ENCODE data around the gene EPM2A.

The EPM2A gene

DNA sequence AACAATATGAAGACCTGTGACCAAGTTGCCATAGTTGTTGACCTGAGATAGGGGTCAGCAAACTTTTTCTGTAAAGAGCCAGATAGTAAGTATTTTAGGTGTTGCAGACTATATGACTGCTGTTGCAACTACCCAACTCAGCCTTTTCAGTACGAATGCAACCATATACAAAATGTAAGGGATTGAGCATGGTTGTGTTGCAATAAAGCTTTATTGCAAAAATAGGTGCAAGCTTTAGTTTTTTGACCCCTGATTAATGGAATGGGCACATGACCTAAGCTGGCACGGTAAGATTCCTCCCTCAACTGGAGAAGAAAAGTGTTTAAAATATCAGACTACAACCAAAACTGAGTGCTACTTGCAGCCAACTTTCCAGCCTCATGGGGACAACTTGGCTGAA lies 17.3 kb upstream of the EPM2A start:
- no peaks in the 10 kb centered on the region for H3K27me3 ChIP-seq (ENCODE audit: control insufficient read depth, low read length)
- H3F3A ChIP-seq (ENCODE audit: control insufficient read depth, insufficient read depth): no peaks in the 10 kb centered on the region
- no peak overlapping the region for H3K4me2 ChIP-seq (ENCODE audit: low read length)
- no peak overlapping the region for H3K27ac ChIP-seq (ENCODE audit: low read depth, low read length)
- H3K9me2 ChIP-seq (replicated peaks; ENCODE audit: control insufficient read depth, low read length): no peaks in the 10 kb centered on the region
- no peaks in the 10 kb centered on the region for H3K4me1 ChIP-seq (ENCODE audit: control insufficient read depth, low read length)
- H3K4me3 ChIP-seq (ENCODE audit: low read length): no peak overlapping the region
- TF ChIP-seq, protein P1, sequence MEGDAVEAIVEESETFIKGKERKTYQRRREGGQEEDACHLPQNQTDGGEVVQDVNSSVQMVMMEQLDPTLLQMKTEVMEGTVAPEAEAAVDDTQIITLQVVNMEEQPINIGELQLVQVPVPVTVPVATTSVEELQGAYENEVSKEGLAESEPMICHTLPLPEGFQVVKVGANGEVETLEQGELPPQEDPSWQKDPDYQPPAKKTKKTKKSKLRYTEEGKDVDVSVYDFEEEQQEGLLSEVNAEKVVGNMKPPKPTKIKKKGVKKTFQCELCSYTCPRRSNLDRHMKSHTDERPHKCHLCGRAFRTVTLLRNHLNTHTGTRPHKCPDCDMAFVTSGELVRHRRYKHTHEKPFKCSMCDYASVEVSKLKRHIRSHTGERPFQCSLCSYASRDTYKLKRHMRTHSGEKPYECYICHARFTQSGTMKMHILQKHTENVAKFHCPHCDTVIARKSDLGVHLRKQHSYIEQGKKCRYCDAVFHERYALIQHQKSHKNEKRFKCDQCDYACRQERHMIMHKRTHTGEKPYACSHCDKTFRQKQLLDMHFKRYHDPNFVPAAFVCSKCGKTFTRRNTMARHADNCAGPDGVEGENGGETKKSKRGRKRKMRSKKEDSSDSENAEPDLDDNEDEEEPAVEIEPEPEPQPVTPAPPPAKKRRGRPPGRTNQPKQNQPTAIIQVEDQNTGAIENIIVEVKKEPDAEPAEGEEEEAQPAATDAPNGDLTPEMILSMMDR (IDR thresholded peaks at IDR 0.05; ENCODE audit: low read depth, low read length, poor library complexity, severe bottlenecking): no peak
- TF ChIP-seq EZH2phosphoT487 (IDR thresholded peaks at IDR 0.05; ENCODE audit: borderline replicate concordance, low read length): no peak
- no peaks in the 10 kb centered on the region for H4K20me1 ChIP-seq (ENCODE audit: control insufficient read depth, insufficient read depth, low read depth, low read length)
- H3K36me3 ChIP-seq (ENCODE audit: control insufficient read depth, low read length): no peaks in the 10 kb centered on the region
- no peaks in the 10 kb centered on the region for H3K79me2 ChIP-seq (ENCODE audit: control insufficient read depth, low read length)
- no peaks in the 10 kb centered on the region for H3K9me3 ChIP-seq (ENCODE audit: control insufficient read depth, insufficient read depth, low read length)

DNA sequence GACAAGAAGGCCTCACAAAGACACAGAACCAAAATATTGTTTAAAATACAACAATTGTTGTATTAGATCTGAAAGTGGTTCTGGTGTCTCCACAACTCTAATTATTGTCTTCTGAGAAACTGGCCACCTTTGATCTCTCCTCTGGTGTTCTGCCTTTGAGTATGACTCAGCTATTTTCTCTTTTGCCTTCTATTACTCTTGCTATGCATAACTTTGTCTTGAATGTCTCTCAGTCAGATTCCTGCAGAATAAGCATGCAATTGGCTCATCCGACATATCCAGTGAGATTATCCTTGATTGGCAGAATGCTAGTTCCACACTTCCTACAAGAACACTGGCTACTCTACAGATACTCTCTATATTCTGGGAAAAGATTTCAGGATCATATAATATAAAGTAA lies 14.3 kb upstream of the EPM2A start:
- Histone ChIP-seq H3K79me2 (ENCODE audit: control insufficient read depth, low read length) (no peaks in the 10 kb centered on the region), H3K4me3 (ENCODE audit: low read length) (no peak overlapping the region), H3K9me2 (replicated peaks; ENCODE audit: control insufficient read depth, low read length) (no peaks in the 10 kb centered on the region), H4K20me1 (ENCODE audit: control insufficient read depth, insufficient read depth, low read depth, low read length) (no peaks in the 10 kb centered on the region), H3K9me3 (ENCODE audit: control insufficient read depth, insufficient read depth, low read length) (no peaks in the 10 kb centered on the region), H3K27ac (ENCODE audit: low read depth, low read length) (no peak overlapping the region), H3K27me3 (ENCODE audit: control insufficient read depth, low read length) (no peaks in the 10 kb centered on the region), H3F3A (ENCODE audit: control insufficient read depth, insufficient read depth) (no peaks in the 10 kb centered on the region), H3K4me1 (ENCODE audit: control insufficient read depth, low read length) (no peaks in the 10 kb centered on the region), H3K4me2 (ENCODE audit: low read length) (no peak overlapping the region), H3K36me3 (ENCODE audit: control insufficient read depth, low read length) (no peaks in the 10 kb centered on the region)
- TF ChIP-seq EZH2phosphoT487 (IDR thresholded peaks at IDR 0.05; ENCODE audit: borderline replicate concordance, low read length): no peak
- TF ChIP-seq, protein P1 (IDR thresholded peaks at IDR 0.05; ENCODE audit: low read depth, low read length, poor library complexity, severe bottlenecking): no peak

DNA sequence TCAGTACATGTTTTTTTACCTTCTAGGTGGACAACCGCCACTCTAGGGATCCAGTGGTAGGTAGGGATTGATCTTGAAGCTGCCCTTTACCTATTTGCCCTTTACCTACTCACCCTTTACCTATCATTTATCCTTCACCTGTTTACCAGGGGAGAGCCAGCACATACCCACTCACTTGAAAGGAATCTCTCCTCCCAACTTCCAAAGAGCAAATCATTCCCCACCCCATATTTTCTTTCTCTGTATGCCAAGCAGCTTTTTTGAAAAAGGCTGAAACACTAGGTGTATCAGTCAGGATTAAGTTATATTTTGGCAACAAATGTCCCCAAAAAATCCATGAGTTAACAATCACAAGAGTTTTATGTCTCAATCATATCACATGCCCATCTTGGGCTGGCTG lies 10.5 kb upstream of the EPM2A start:
- Histone ChIP-seq H3F3A (ENCODE audit: control insufficient read depth, insufficient read depth) (no peaks in the 10 kb centered on the region), H3K9me3 (ENCODE audit: control insufficient read depth, insufficient read depth, low read length) (no peaks in the 10 kb centered on the region), H3K36me3 (ENCODE audit: control insufficient read depth, low read length) (no peaks in the 10 kb centered on the region), H3K79me2 (ENCODE audit: control insufficient read depth, low read length) (no peaks in the 10 kb centered on the region), H3K9me2 (replicated peaks; ENCODE audit: control insufficient read depth, low read length) (no peaks in the 10 kb centered on the region), H3K4me3 (ENCODE audit: low read length) (no peak overlapping the region), H3K27me3 (ENCODE audit: control insufficient read depth, low read length) (no peaks in the 10 kb centered on the region), H4K20me1 (ENCODE audit: control insufficient read depth, insufficient read depth, low read depth, low read length) (no peaks in the 10 kb centered on the region), H3K4me2 (ENCODE audit: low read length) (no peak overlapping the region), H3K4me1 (ENCODE audit: control insufficient read depth, low read length) (no peaks in the 10 kb centered on the region), H3K27ac (ENCODE audit: low read depth, low read length) (no peak overlapping the region)
- TF ChIP-seq EZH2phosphoT487 (IDR thresholded peaks at IDR 0.05; ENCODE audit: borderline replicate concordance, low read length): no peak
- TF ChIP-seq, protein P1 (IDR thresholded peaks at IDR 0.05; ENCODE audit: low read depth, low read length, poor library complexity, severe bottlenecking): no peak

DNA sequence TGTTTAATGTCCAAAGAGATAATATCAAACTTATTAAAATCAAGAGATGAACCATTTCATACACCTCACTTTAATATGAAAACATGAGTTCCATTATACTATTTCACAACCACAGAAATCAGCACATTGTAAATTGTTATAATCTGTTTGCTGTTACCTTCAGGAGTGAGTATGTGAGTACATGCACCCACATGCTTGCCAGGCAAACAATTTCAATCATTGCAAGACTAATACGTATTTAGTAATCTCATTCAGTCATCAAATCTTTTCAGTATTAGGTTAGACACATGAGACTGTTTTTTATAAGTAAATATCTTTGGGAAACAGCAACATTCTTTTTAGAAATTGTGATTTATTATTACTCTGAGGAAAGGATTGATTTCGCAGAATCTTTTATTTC lies 9.3 kb upstream of the EPM2A start:
- Histone ChIP-seq H3K27ac (ENCODE audit: low read depth, low read length) (no peak overlapping the region), H3K79me2 (ENCODE audit: control insufficient read depth, low read length) (no peaks in the 10 kb centered on the region), H3K36me3 (ENCODE audit: control insufficient read depth, low read length) (no peaks in the 10 kb centered on the region), H3F3A (ENCODE audit: control insufficient read depth, insufficient read depth) (no peaks in the 10 kb centered on the region), H4K20me1 (ENCODE audit: control insufficient read depth, insufficient read depth, low read depth, low read length) (no peaks in the 10 kb centered on the region), H3K4me3 (ENCODE audit: low read length) (no peak overlapping the region), H3K9me3 (ENCODE audit: control insufficient read depth, insufficient read depth, low read length) (no peaks in the 10 kb centered on the region), H3K4me1 (ENCODE audit: control insufficient read depth, low read length) (no peaks in the 10 kb centered on the region), H3K27me3 (ENCODE audit: control insufficient read depth, low read length) (no peaks in the 10 kb centered on the region), H3K4me2 (ENCODE audit: low read length) (no peak overlapping the region), H3K9me2 (replicated peaks; ENCODE audit: control insufficient read depth, low read length) (no peaks in the 10 kb centered on the region)
- no peak for TF ChIP-seq EZH2phosphoT487 (IDR thresholded peaks at IDR 0.05; ENCODE audit: borderline replicate concordance, low read length)
- TF ChIP-seq, protein P1 (IDR thresholded peaks at IDR 0.05; ENCODE audit: low read depth, low read length, poor library complexity, severe bottlenecking): no peak

Measured in DOHH2 (cell line).